K562 (cell line): ENCODE data around the gene FRMD4A. TPM values are rescaled to one million over a fixed set of nuclear protein-coding genes. Genes with fewer than 3 reads are reported as not detected.

Experiments used
- ATAC-seq: fragments of 200-7000 bp; cut with Tn5 transposase; 3 replicates; pipeline ENCODE4 v1.9.1; 2020; ENCODE audit warnings: moderate library complexity
- BruUV-seq: library from RNA; stranded (reverse); fragments of 400-500 nt; replicated peaks from 2 replicates; lab custom pipeline; 2021; lab: Mats Ljungman, UMichigan
- CTCF ChIA-PET: fragments of 300-600 bp; formaldehyde crosslinking; extraction: SDS; loops from one replicate; lab custom pipeline; 2021; ENCODE audit warnings: low intra/inter-chr PET ratio; lab: Yijun Ruan, JAX
- POLR2A ChIA-PET: fragments of 300-600, 350-650 bp; sonication (Branson Sonifier 250); formaldehyde crosslinking; extraction: SDS; loops from one replicate; lab custom pipeline; 2021; ENCODE audit warnings: antibody characterized with exemption, inconsistent platforms; lab: Yijun Ruan, JAX
- DNase-seq, 4 experiments: peaks; one replicate each; pipeline versions ENCODE4 v3.0.0 to v3.0.0-alpha.2; 2011 to 2018; ENCODE audit warnings: low spot score in 3 of 4, mixed read lengths in 3 of 4; ENCODE audit errors: extremely low read depth in 1 of 4
- FAIRE-seq: peaks from 2 replicates; lab custom pipeline; 2011; peaks lifted over from hg19 to GRCh38; lab: Jason Lieb, UNC
- H2AFZ ChIP-seq: 2 replicates; pipeline ENCODE4 v1.6.0; 2011; ENCODE audit warnings: low read depth, low read length, control low read depth, inconsistent platforms
- H3K27ac ChIP-seq: fragments of 200-600 bp; 3 replicates; pipeline ENCODE4 v1.8.0; 2011; ENCODE audit warnings: low read depth, mild to moderate bottlenecking, control low read depth, inconsistent platforms, low read length, moderate library complexity, mixed read lengths; ENCODE audit errors: extremely low read depth
- H3K27me3 ChIP-seq, 2 experiments: fragments of 300-600 bp in 1 of 2; 2 replicates in 1 of 2; 3 replicates in 1 of 2; pipeline versions ENCODE4 v1.6.0 to v1.8.0; 2011; ENCODE audit warnings: inconsistent platforms in 2 of 2, low read length in 2 of 2, mild to moderate bottlenecking in 1 of 2, mixed read lengths in 1 of 2, moderate library complexity in 1 of 2; ENCODE audit not compliant: control insufficient read depth in 2 of 2, insufficient read depth in 2 of 2
- H3K36me3 ChIP-seq: fragments of 300-600 bp; 3 replicates; pipeline ENCODE4 v1.8.0; 2011; ENCODE audit warnings: mild to moderate bottlenecking, low read length, inconsistent platforms; ENCODE audit not compliant: control insufficient read depth, insufficient read depth
- H3K4me1 ChIP-seq, 2 experiments: fragments of 200-600 bp in 1 of 2; replicated peaks in 1 of 2; 2 replicates in 1 of 2; 3 replicates in 1 of 2; pipeline versions ENCODE4 v1.5.1 to v1.8.0; 2011; ENCODE audit warnings: inconsistent platforms in 2 of 2, low read length in 2 of 2, mild to moderate bottlenecking in 1 of 2, mixed read lengths in 1 of 2, moderate library complexity in 1 of 2; ENCODE audit not compliant: control insufficient read depth in 2 of 2, insufficient read depth in 2 of 2
- H3K4me2 ChIP-seq: 2 replicates; pipeline ENCODE4 v1.6.1; 2011; ENCODE audit warnings: low read length, control low read depth, inconsistent platforms, mixed read lengths; ENCODE audit not compliant: insufficient read depth
- H3K4me3 ChIP-seq: fragments of 200-600 bp; sonication (generic), shearing (Covaris generic); 2 replicates; pipeline ENCODE4 v1.5.1; 2016; ENCODE audit warnings: control low read depth, inconsistent platforms
- H3K79me2 ChIP-seq: fragments of 200-600 bp; 3 replicates; pipeline ENCODE4 v1.8.0; 2011; ENCODE audit warnings: low read length, inconsistent platforms; ENCODE audit not compliant: control insufficient read depth, insufficient read depth
- H3K9ac ChIP-seq, 2 experiments: 2 replicates each; pipeline versions ENCODE4 v1.6.0 to v1.6.1; 2011; ENCODE audit warnings: low read depth in 2 of 2, low read length in 2 of 2, control low read depth in 1 of 2, inconsistent platforms in 1 of 2, mild to moderate bottlenecking in 1 of 2, mixed read lengths in 1 of 2; ENCODE audit not compliant: insufficient read depth in 1 of 2
- H3K9me1 ChIP-seq: one replicate; pipeline ENCODE4 v1.6.0; 2011; ENCODE audit warnings: inconsistent platforms, mild to moderate bottlenecking, low read length, moderate library complexity; ENCODE audit not compliant: control insufficient read depth, insufficient read depth
- H3K9me3 ChIP-seq: replicated peaks from 2 replicates; pipeline ENCODE4 v1.5.1; 2011; ENCODE audit warnings: low read depth, low read length, inconsistent platforms; ENCODE audit not compliant: control insufficient read depth, insufficient read depth
- H4K20me1 ChIP-seq: replicated peaks from 2 replicates; pipeline ENCODE4 v1.6.1; 2011; ENCODE audit warnings: low read length, inconsistent platforms, mixed read lengths; ENCODE audit not compliant: control insufficient read depth, insufficient read depth
- CEBPB ChIP-seq: fragments of 450-650 bp; IDR thresholded peaks from 2 replicates; pipeline ENCODE4 v1.6.1; 2016; ENCODE audit warnings: missing genetic modification characterization, missing compliant biosample characterization
- DPF2 ChIP-seq: fragments of 450-650 bp; IDR thresholded peaks from 2 replicates; pipeline ENCODE4 v1.6.1; 2016
- FOSL1 ChIP-seq: fragments of 200-800 bp; sonication (Bioruptor generic); conservative IDR thresholded peaks from 2 replicates; pipeline ENCODE4 v1.6.1; 2016; ENCODE audit warnings: missing genetic modification characterization, missing compliant biosample characterization
- GATA2 ChIP-seq: sonication (generic); formaldehyde crosslinking; IDR thresholded peaks from 2 replicates; pipeline ENCODE4 v1.4.0; 2020; ENCODE audit warnings: mild to moderate bottlenecking, missing genetic modification reagents
- GATAD2A ChIP-seq: fragments of 450-650 bp; IDR thresholded peaks from 2 replicates; pipeline ENCODE4 v1.6.1; 2017
- MEF2A ChIP-seq: IDR thresholded peaks from 2 replicates; pipeline ENCODE4 v1.6.1; 2011; ENCODE audit warnings: low read depth, mild to moderate bottlenecking, low read length, moderate library complexity; ENCODE audit not compliant: control insufficient read depth
- MXI1 ChIP-seq: IDR thresholded peaks from 2 replicates; pipeline ENCODE4 v1.6.1; 2011; ENCODE audit warnings: low read depth, mild to moderate bottlenecking, improper control_type of control experiment, low read length
- RBM25 ChIP-seq: fragments of 200-400 bp; formaldehyde crosslinking; IDR thresholded peaks from 2 replicates; pipeline ENCODE4 v1.6.1; 2018; ENCODE audit warnings: low read length, low read depth, moderate library complexity; ENCODE audit not compliant: severe bottlenecking
- SOX6 ChIP-seq: fragments of 450-650 bp; IDR thresholded peaks from 2 replicates; pipeline ENCODE4 v1.6.1; 2014; ENCODE audit warnings: mild to moderate bottlenecking
- STAT6 ChIP-seq: sonication (generic); formaldehyde crosslinking; IDR thresholded peaks from 2 replicates; pipeline ENCODE4 v1.8.1; 2023; ENCODE audit warnings: mild to moderate bottlenecking, missing genetic modification reagents
- ZBTB17 ChIP-seq: fragments of 450-650 bp; formaldehyde crosslinking; IDR thresholded peaks from 2 replicates; pipeline ENCODE4 v1.4.0; 2020; ENCODE audit warnings: mild to moderate bottlenecking
- ZFP36 ChIP-seq: fragments of 150-350 bp; IDR thresholded peaks from 2 replicates; pipeline ENCODE4 v1.6.1; 2018; ENCODE audit warnings: low read length, low read depth; ENCODE audit not compliant: partially characterized antibody
- ZNF445 ChIP-seq: fragments of 250-450 bp; sonication (Bioruptor Pico); IDR thresholded peaks from 2 replicates; pipeline ENCODE4 v1.4.0; 2020; ENCODE audit warnings: low read depth, mild to moderate bottlenecking, moderate library complexity
- ZNF507 ChIP-seq: conservative IDR thresholded peaks from 2 replicates; pipeline ENCODE4 v1.6.1; 2017; ENCODE audit warnings: missing genetic modification characterization, missing compliant biosample characterization
- WGBS: fragments of 100-300 bp; shearing (Covaris generic); methylation state at CpG from one replicate; pipeline ENCODE4 v1.1.6; 2016; ENCODE audit warnings: low coverage, mixed read lengths; ENCODE audit not compliant: insufficient coverage; ENCODE audit errors: missing lambda C conversion rate; 5-methylcytosine and 5-hydroxymethylcytosine counted together
- in situ Hi-C: fragments of 300-500 bp; cut with MboI; formaldehyde crosslinking; loops from 4 replicates; pipeline ENCODE4 v1.15.0; 2018; ENCODE audit warnings: inconsistent platforms, mixed read lengths
- intact Hi-C: fragments of 100-400 bp; cut with micrococcal nuclease; formaldehyde crosslinking; loops from 2 replicates; pipeline ENCODE4 v1.14.2; 2022
- polyA plus RNA-seq, 8 experiments: library from polyadenylated mRNA; depleted of rRNA in 4 of 8; stranded (reverse) in 5 of 8; unstranded in 3 of 8; fragments of >200 nt; fragmentation: Nextera tagmentation in 2 of 8; fragmentation: Illumina TruSeq in 1 of 8; extraction: Ambion mirVana in 2 of 8; extraction: Trizol in 1 of 8; gene quantifications; 2 replicates each; pipeline versions ENCODE4 v1.2.1 to v1.2.3, GENCODE V29; 2011 to 2014; ENCODE audit warnings: inconsistent platforms in 1 of 8, missing spikeins in 1 of 8
- total RNA-seq, 7 experiments: library from RNA; depleted of rRNA in 6 of 7; stranded (reverse); fragments of >200 nt in 6 of 7; fragmentation: Illumina TruSeq in 2 of 7; extraction: Trizol in 2 of 7; gene quantifications; 2 replicates each; pipeline versions ENCODE4 v1.2.1 to v1.2.3, GENCODE V29; 2011 to 2021; ENCODE audit warnings: low replicate concordance in 1 of 7
- TF ChIP-seq, protein P1 (sequence below): IDR thresholded peaks from 2 replicates; pipeline ENCODE4 v1.6.1; 2014; ENCODE audit warnings: antibody characterized with exemption
- TF ChIP-seq, protein P2 (sequence below): fragments of 450-650 bp; IDR thresholded peaks from 2 replicates; pipeline ENCODE4 v1.6.1; 2016; ENCODE audit warnings: borderline replicate concordance

Gene FRMD4A
- total and polyA plus RNA-seq, 9 of the 15 experiments (the other 6 are each of a cell fraction or from before 2014, with no cell fraction given) = 0.80 to 5.2 (median 3.0) TPM

DNA sequence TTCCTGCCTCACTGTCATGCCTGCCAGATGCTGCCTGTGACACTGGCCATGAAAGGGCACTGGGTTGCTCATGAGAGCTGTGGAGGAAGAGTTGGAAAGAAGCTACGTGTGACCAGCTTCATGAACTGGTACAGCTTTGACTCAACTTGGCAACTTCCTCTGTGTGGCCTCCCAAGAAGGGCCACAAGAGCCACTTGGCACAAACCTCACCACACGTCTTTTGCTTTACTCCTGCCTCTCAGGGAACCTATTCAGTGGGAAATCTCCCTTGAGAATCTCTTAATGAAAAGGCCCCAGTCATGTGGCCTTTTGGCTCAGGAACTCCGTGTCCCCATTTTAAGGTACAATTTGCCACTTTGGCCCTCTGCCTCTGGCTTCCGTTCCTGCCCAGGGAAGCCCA, 54.5 kb downstream of the FRMD4A start:
- no peak overlapping the region for H3K4me3 ChIP-seq
- H3K36me3 ChIP-seq = no peaks in the 10 kb centered on the region
- H3K27ac ChIP-seq = no peak overlapping the region
- no peaks in the 10 kb centered on the region for H3K4me1 ChIP-seq
- intact Hi-C loops (no loop called here), in situ Hi-C loops (no loop called here)
- H3K9ac ChIP-seq = no peak overlapping the region
- H3K4me2 ChIP-seq = no peak overlapping the region
- H3K9me1 ChIP-seq = no peaks in the 10 kb centered on the region
- no peaks in the 10 kb centered on the region for H3K79me2 ChIP-seq
- no peak overlapping the region for H2AFZ ChIP-seq
- ATAC-seq (no peak), FAIRE-seq (no peak), DNase-seq (no peak)
- H3K27me3 ChIP-seq = peaks cover 0 to 31% of the 10 kb centered on the region in 2 experiments; a peak in 4 of 5 replicates
- no peak for TF ChIP-seq STAT6 (CRISPR knock-in tag)
- TF ChIP-seq ZNF507 (tag) = no peak
- no peak for TF ChIP-seq FOSL1 (tag)
- no peak for TF ChIP-seq SOX6
- TF ChIP-seq ZFP36 = no peak
- no peak for TF ChIP-seq DPF2
- no peak for TF ChIP-seq MEF2A
- no peak for TF ChIP-seq ZNF445 (CRISPR knock-in tag)
- no peak for TF ChIP-seq CEBPB
- TF ChIP-seq, protein P1, sequence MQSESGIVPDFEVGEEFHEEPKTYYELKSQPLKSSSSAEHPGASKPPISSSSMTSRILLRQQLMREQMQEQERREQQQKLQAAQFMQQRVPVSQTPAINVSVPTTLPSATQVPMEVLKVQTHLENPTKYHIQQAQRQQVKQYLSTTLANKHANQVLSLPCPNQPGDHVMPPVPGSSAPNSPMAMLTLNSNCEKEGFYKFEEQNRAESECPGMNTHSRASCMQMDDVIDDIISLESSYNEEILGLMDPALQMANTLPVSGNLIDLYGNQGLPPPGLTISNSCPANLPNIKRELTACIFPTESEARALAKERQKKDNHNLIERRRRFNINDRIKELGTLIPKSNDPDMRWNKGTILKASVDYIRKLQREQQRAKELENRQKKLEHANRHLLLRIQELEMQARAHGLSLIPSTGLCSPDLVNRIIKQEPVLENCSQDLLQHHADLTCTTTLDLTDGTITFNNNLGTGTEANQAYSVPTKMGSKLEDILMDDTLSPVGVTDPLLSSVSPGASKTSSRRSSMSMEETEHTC = no peak
- TF ChIP-seq GATAD2A = no peak
- TF ChIP-seq GATA2 (CRISPR knock-in tag) = no peak
- TF ChIP-seq ZBTB17 (CRISPR knock-in tag) = no peak
- TF ChIP-seq, protein P2, sequence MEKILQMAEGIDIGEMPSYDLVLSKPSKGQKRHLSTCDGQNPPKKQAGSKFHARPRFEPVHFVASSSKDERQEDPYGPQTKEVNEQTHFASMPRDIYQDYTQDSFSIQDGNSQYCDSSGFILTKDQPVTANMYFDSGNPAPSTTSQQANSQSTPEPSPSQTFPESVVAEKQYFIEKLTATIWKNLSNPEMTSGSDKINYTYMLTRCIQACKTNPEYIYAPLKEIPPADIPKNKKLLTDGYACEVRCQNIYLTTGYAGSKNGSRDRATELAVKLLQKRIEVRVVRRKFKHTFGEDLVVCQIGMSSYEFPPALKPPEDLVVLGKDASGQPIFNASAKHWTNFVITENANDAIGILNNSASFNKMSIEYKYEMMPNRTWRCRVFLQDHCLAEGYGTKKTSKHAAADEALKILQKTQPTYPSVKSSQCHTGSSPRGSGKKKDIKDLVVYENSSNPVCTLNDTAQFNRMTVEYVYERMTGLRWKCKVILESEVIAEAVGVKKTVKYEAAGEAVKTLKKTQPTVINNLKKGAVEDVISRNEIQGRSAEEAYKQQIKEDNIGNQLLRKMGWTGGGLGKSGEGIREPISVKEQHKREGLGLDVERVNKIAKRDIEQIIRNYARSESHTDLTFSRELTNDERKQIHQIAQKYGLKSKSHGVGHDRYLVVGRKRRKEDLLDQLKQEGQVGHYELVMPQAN = no peak
- no peak for TF ChIP-seq RBM25
- no peak for TF ChIP-seq MXI1
- 2% methylated on average over 4 of the region's 4 CpGs for WGBS
- POLR2A ChIA-PET = no interaction called here
- no peaks in the 10 kb centered on the region for H3K9me3 ChIP-seq
- no TSS peak for BruUV-seq
- CTCF ChIA-PET = no interaction called here
- no peaks in the 10 kb centered on the region for H4K20me1 ChIP-seq
